BLaER1 treated with 17β-estradiol and CSF1 and Interleukin-3, amounts not matched to agents 10 nM and 100 nM (cell line): Measurements from ENCODE around the gene OR14J1.
"Not testable (repeated sequence)": the region's sequence is repeated elsewhere in the genome, so short reads cannot be mapped to it uniquely, and the experiment has no call there.

Source experiments
- H3K27ac ChIP-seq, 11 experiments: shearing (Covaris generic); formaldehyde crosslinking; 2 replicates each; pipeline ENCODE4 v1.8.1; 2022
- H3K27me3 ChIP-seq, 11 experiments: shearing (Covaris generic); formaldehyde crosslinking; 2 replicates each; pipeline ENCODE4 v1.8.1; 2022
- H3K36me3 ChIP-seq, 11 experiments: shearing (Covaris generic); formaldehyde crosslinking; 2 replicates each; pipeline ENCODE4 v1.8.1; 2022
- H3K4me1 ChIP-seq, 10 experiments: shearing (Covaris generic); formaldehyde crosslinking; 2 replicates each; pipeline ENCODE4 v1.8.1; 2022
- H3K4me2 ChIP-seq, 11 experiments: shearing (Covaris generic); formaldehyde crosslinking; 2 replicates each; pipeline ENCODE4 v1.8.1; 2022
- H3K4me3 ChIP-seq, 10 experiments: shearing (Covaris generic); formaldehyde crosslinking; 2 replicates each; pipeline ENCODE4 v1.8.1; 2022
- H3K9ac ChIP-seq, 11 experiments: shearing (Covaris generic); formaldehyde crosslinking; 2 replicates each; pipeline ENCODE4 v1.8.1; 2022
- H3K9me3 ChIP-seq, 11 experiments: shearing (Covaris generic); formaldehyde crosslinking; replicated peaks in 1 of 11; 2 replicates each; pipeline ENCODE4 v1.8.1; 2022
- H4K20me1 ChIP-seq, 11 experiments: shearing (Covaris generic); formaldehyde crosslinking; 2 replicates each; pipeline ENCODE4 v1.8.1; 2022
- Cebpa-rat ChIP-seq, 11 experiments: shearing (Covaris generic); IDR thresholded peaks; 2 replicates each; pipeline ENCODE4 v1.8.1; 2022

The OR14J1 gene

DNA sequence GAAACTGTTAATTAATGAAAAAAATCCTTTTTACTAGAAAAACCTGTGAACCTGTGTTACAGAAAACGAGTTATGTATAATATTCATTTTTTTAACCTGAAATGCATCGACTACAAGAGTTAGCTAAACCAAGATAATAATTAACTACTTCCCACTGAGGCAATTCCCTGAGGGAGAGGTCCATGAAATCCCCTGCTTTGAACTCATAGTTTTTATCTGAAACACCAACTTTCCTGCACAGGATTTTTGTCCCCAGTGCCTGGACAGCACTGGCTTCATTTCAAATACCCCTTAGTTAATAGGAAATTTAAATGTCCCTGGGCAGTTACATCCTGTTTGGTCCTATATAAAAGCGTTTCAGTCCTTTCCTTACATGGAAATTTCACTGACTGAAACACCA, at the start of gene OR14J1:
TSS of gene OR14J1 (plus strand) at position 386 of the 400 bp plus-strand sequence. CDS start 4,989 bp downstream, outside the sequence.
- H3K4me2 ChIP-seq: no peak within 1 kb of the TSS
- H3K9me3 ChIP-seq: no peaks in the 10 kb centered on the region
- no peaks in the 10 kb centered on the region for H3K36me3 ChIP-seq
- no peak within 1 kb of the TSS for H3K27ac ChIP-seq
- no peak within 1 kb of the TSS for H3K9ac ChIP-seq
- no peak within 1 kb of the TSS for H3K4me3 ChIP-seq
- H3K27me3 ChIP-seq: no peaks in the 10 kb centered on the region
- H4K20me1 ChIP-seq: no peaks in the 10 kb centered on the region
- TF ChIP-seq Cebpa-rat (IDR thresholded peaks at IDR 0.05): no peak
- H3K4me1 ChIP-seq: no peaks in the 10 kb centered on the region

DNA sequence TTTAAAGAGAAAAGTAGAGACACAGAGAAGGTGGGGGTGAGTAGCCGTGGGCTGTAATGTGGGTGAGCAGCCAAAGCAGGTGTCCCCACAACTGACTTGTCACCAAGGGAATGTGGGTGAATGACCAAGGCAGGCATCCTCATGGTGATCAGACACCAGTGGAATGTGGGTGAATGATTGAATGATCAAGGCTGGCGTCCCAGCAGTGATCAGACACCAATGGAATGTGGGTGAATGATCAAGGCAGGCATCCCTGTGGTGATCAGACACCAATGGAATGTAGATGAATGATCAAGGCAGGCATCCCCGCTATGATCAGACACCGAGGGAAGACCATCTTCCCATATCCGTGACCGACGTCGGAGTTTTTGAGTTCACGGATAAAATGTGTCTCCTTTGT, 49.8 kb upstream of the OR14J1 start:
- H3K27ac ChIP-seq: no peak overlapping the region
- no peak overlapping the region for H3K9ac ChIP-seq
- H3K4me1 ChIP-seq: no peaks in the 10 kb centered on the region
- no peaks in the 10 kb centered on the region for H3K27me3 ChIP-seq
- TF ChIP-seq Cebpa-rat (IDR thresholded peaks at IDR 0.05): no peak
- H3K9me3 ChIP-seq: peaks cover 0 to 26% (median 9%) of the 10 kb centered on the region in 11 experiments; a peak in 16 of 22 replicates
- no peaks in the 10 kb centered on the region for H3K36me3 ChIP-seq
- no peak overlapping the region for H3K4me2 ChIP-seq
- no peak overlapping the region for H3K4me3 ChIP-seq
- no peaks in the 10 kb centered on the region for H4K20me1 ChIP-seq

GRCh38 chr6:29255530-29255929, 46.0 kb upstream of the OR14J1 start:
- Histone ChIP-seq H3K4me3 (no peak overlapping the region), H3K27me3 (no peaks in the 10 kb centered on the region), H3K4me1 (no peaks in the 10 kb centered on the region), H3K9me3 (peaks cover 0 to 26% (median 9%) of the 10 kb centered on the region in 11 experiments; a peak in 16 of 22 replicates), H3K4me2 (no peak overlapping the region), H4K20me1 (no peaks in the 10 kb centered on the region), H3K27ac (no peak overlapping the region), H3K9ac (no peak overlapping the region), H3K36me3 (no peaks in the 10 kb centered on the region)
- TF ChIP-seq Cebpa-rat (IDR thresholded peaks at IDR 0.05): no peak

- H3K27me3 ChIP-seq: no peaks in the 10 kb centered on the region
- no peaks in the 10 kb centered on the region for H3K36me3 ChIP-seq
- H3K4me3 ChIP-seq: no peak overlapping the region
- no peaks in the 10 kb centered on the region for H4K20me1 ChIP-seq
- no peak for TF ChIP-seq Cebpa-rat (IDR thresholded peaks at IDR 0.05)
- no peak overlapping the region for H3K27ac ChIP-seq
- H3K4me2 ChIP-seq: no peak overlapping the region
- H3K4me1 ChIP-seq: no peaks in the 10 kb centered on the region
- no peak overlapping the region for H3K9ac ChIP-seq
- peaks cover 4 to 22% (median 12%) of the 10 kb centered on the region in 11 experiments; a peak in 19 of 22 replicates for H3K9me3 ChIP-seq
Measured at GRCh38 chr6:29259721-29260120, 41.8 kb upstream of the OR14J1 start.

DNA sequence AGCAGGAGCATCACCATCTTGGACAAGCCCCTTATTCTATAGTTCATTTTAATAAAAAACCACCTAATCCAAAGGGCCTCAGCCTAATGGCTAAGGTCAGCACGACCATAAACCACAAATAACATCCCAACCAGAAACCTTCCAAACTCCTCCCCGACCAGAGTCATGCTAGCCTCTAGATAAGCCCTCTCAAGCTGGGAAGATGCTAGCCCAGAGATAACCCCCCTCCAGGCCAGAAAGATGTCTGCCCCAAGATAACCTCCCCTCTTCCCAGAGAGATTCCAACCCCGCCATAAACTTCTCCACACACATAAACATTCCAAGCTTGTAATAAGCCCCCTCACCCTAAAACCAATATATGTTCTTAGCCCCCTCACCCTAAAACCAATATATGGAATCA, 38.5 kb upstream of the OR14J1 start:
- Histone ChIP-seq H3K4me1 (no peaks in the 10 kb centered on the region), H3K4me2 (no peak overlapping the region)
- no peak for TF ChIP-seq Cebpa-rat (IDR thresholded peaks at IDR 0.05)

DNA sequence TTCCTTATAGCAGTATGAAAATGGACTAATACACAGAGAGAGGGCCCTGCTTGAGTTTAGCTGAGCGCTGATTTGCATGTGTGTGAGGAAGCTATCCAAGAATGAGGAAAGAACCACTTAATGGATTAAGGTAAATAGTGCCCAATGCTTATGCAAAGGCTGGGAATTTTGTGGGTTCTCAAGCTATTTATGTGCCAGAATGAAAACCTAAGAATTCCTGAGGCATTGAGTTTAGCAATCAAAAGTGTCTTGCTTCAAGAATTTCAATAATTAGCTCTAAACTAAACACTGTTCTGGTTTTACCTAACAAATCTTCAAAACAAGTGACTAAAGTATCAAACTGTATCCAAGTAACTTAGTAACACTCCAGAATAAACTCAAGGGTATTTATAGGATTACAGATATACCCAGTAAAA, 7.0 kb upstream of the OR14J1 start:
- Histone ChIP-seq H3K27ac (no peak overlapping the region), H3K27me3 (no peaks in the 10 kb centered on the region), H3K4me1 (no peaks in the 10 kb centered on the region), H4K20me1 (no peaks in the 10 kb centered on the region), H3K9ac (no peak overlapping the region), H3K4me3 (no peak overlapping the region), H3K36me3 (no peaks in the 10 kb centered on the region), H3K4me2 (no peak overlapping the region), H3K9me3 (no peaks in the 10 kb centered on the region; a peak in 1 of 22 replicates)
- TF ChIP-seq Cebpa-rat (IDR thresholded peaks at IDR 0.05): no peak

More for the DNA sequence above, 38.5 kb upstream of the OR14J1 start:
- Histone ChIP-seq H3K9ac (no peak overlapping the region), H3K27me3 (no peaks in the 10 kb centered on the region), H3K27ac (no peak overlapping the region), H3K4me3 (no peak overlapping the region), H3K9me3 (peaks cover 0 to 14% (median 9%) of the 10 kb centered on the region in 11 experiments; a peak in 15 of 22 replicates), H4K20me1 (no peaks in the 10 kb centered on the region), H3K36me3 (no peaks in the 10 kb centered on the region)

DNA sequence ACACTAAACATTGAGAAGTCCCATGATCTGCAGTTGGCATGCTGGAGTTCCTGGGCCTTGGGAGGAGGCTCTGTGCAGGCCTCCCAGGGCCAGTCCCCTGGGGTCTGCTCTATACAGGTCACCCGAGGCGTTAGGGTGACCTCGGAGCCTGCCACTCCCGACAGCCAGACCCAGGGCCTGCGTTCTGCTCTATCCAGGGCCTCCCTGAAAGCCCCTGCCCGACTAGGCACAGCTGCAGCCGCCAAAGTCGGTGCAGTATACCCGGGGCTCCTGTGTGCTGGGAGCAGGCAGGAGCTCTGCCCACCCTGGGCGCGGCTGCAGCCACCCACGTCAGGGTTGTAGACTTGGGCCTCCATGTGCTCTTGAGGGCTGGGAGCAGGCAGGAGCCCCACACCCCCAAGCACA, 6.3 kb upstream of the OR14J1 start:
- Histone ChIP-seq H3K4me3 (no peak overlapping the region), H3K27me3 (no peaks in the 10 kb centered on the region), H3K9me3 (no peaks in the 10 kb centered on the region; a peak in 1 of 22 replicates), H3K4me2 (no peak overlapping the region), H3K4me1 (no peaks in the 10 kb centered on the region), H3K36me3 (no peaks in the 10 kb centered on the region), H3K9ac (no peak overlapping the region), H4K20me1 (no peaks in the 10 kb centered on the region), H3K27ac (no peak overlapping the region)
- TF ChIP-seq Cebpa-rat (IDR thresholded peaks at IDR 0.05): no peak

- Histone ChIP-seq H3K36me3 (no peaks in the 10 kb centered on the region), H4K20me1 (no peaks in the 10 kb centered on the region), H3K27ac (no peak overlapping the region), H3K9me3 (no peaks in the 10 kb centered on the region; a peak in 1 of 22 replicates), H3K9ac (no peak overlapping the region), H3K27me3 (no peaks in the 10 kb centered on the region), H3K4me2 (no peak overlapping the region), H3K4me1 (no peaks in the 10 kb centered on the region), H3K4me3 (no peak overlapping the region)
- no peak for TF ChIP-seq Cebpa-rat (IDR thresholded peaks at IDR 0.05)
Measured at GRCh38 chr6:29295623-29296022, 5.9 kb upstream of the OR14J1 start.

- no peaks in the 10 kb centered on the region for H3K27me3 ChIP-seq
- H4K20me1 ChIP-seq: no peaks in the 10 kb centered on the region
- no peak for TF ChIP-seq Cebpa-rat (IDR thresholded peaks at IDR 0.05)
- no peak overlapping the region for H3K4me2 ChIP-seq
- no peak overlapping the region for H3K4me3 ChIP-seq
- no peaks in the 10 kb centered on the region for H3K36me3 ChIP-seq
- H3K9ac ChIP-seq: no peak overlapping the region
- no peak overlapping the region for H3K27ac ChIP-seq
- H3K9me3 ChIP-seq: peaks cover 0 to 7% (median 0%) of the 10 kb centered on the region in 11 experiments; a peak in 1 of 22 replicates
- peaks cover 0 to 4% (median 0%) of the 10 kb centered on the region in 10 experiments; a peak in 2 of 20 replicates for H3K4me1 ChIP-seq
Measured at GRCh38 chr6:29319931-29320330, 18.4 kb downstream of the OR14J1 start.

GRCh38 chr6:29323332-29323731, 21.8 kb downstream of the OR14J1 start:
- not testable (repeated sequence) for H3K9me3 ChIP-seq, H3K36me3 ChIP-seq, H4K20me1 ChIP-seq, H3K27ac ChIP-seq, H3K4me2 ChIP-seq, H3K4me3 ChIP-seq, H3K9ac ChIP-seq, H3K27me3 ChIP-seq, H3K4me1 ChIP-seq
